ENCODE results near the gene HS3ST4. TPM values are rescaled to one million over a fixed set of nuclear protein-coding genes. Genes with fewer than 3 reads are reported as not detected.

Gene HS3ST4
- total RNA-seq, 1 experiment from 2014 or later, result not detected

- DNase-seq (ENCODE audit: low read depth, low spot score) (no peak), ATAC-seq (no peak)
- CTCF ChIA-PET, result no interaction called here
- in situ Hi-C loops (cut with HindIII; ENCODE audit: low pct_unique_long_range_greater_than_20kb, low sequenced_read_pairs), result no loop called here
- no peaks in the 10 kb centered on the region for H3K27me3 ChIP-seq (ENCODE audit: control insufficient read depth, insufficient read depth, low read length)
- no peak for TF ChIP-seq POLR2AphosphoS5 (IDR thresholded peaks at IDR 0.05; ENCODE audit: low read depth, low read length)
- TF ChIP-seq SIN3A (IDR thresholded peaks at IDR 0.05; ENCODE audit: borderline replicate concordance, insufficient read depth, low read depth, low read length), result no peak
- no peak for TF ChIP-seq TCF7L2 (IDR thresholded peaks at IDR 0.05; ENCODE audit: low read depth, low read length)
- H3K4me1 ChIP-seq (ENCODE audit: control insufficient read depth, insufficient read depth, low read length), result no peaks in the 10 kb centered on the region
- H3K36me3 ChIP-seq (ENCODE audit: control insufficient read depth, insufficient read depth, low read length), result no peaks in the 10 kb centered on the region
- no peak overlapping the region for H3K4me3 ChIP-seq (ENCODE audit: low read depth in 2 of 2, low read length in 2 of 2)
- no TSS peak for BruUV-seq (replicated peaks)
- POLR2A ChIA-PET, result no interaction called here
- no peaks in the 10 kb centered on the region for H3K9me3 ChIP-seq (ENCODE audit: control insufficient read depth, insufficient read depth, low read depth, low read length)
- intact Hi-C loops (cut with micrococcal nuclease; ENCODE audit: unreplicated experiment), result no loop called here
- H3K27ac ChIP-seq (ENCODE audit: low read length), result no peak overlapping the region
Measured at GRCh38 chr16:25823891-25824290, 132.1 kb downstream of the HS3ST4 start.

GRCh38 chr16:25827709-25828108 is 135.9 kb downstream of the HS3ST4 start:
- Histone ChIP-seq H3K36me3 (ENCODE audit: control insufficient read depth, insufficient read depth, low read length) (no peaks in the 10 kb centered on the region), H3K4me1 (ENCODE audit: control insufficient read depth, insufficient read depth, low read length) (no peaks in the 10 kb centered on the region), H3K9me3 (ENCODE audit: control insufficient read depth, insufficient read depth, low read depth, low read length) (no peaks in the 10 kb centered on the region), H3K27ac (ENCODE audit: low read length) (no peak overlapping the region), H3K27me3 (ENCODE audit: control insufficient read depth, insufficient read depth, low read length) (no peaks in the 10 kb centered on the region), H3K4me3 (ENCODE audit: low read depth in 2 of 2, low read length in 2 of 2) (no peak overlapping the region)
- no TSS peak for BruUV-seq (replicated peaks)
- ChIA-PET CTCF (interaction anchor here (0.6 kb wide), 1 partner anchor 561 kb away, joined by 3 read pairs; no protein-coding TSS in a partner anchor), POLR2A (interaction anchor here (0.6 kb wide), 1 partner anchor 116 kb away, joined by 3 read pairs; no protein-coding TSS in a partner anchor)
- ATAC-seq (no peak), DNase-seq (ENCODE audit: low read depth, low spot score) (no peak)
- intact Hi-C loops (cut with micrococcal nuclease; ENCODE audit: unreplicated experiment) (no loop called here), in situ Hi-C loops (cut with HindIII; ENCODE audit: low pct_unique_long_range_greater_than_20kb, low sequenced_read_pairs) (no loop called here)
- TF ChIP-seq REST (IDR thresholded peaks at IDR 0.05; ENCODE audit: insufficient read depth in 1 of 2, low read depth in 2 of 2, low read length in 1 of 2), result no peak
- no peak for TF ChIP-seq POLR2AphosphoS5 (IDR thresholded peaks at IDR 0.05; ENCODE audit: low read depth, low read length)
- no peak for TF ChIP-seq TCF7L2 (IDR thresholded peaks at IDR 0.05; ENCODE audit: low read depth, low read length)
- no peak for TF ChIP-seq SIN3A (IDR thresholded peaks at IDR 0.05; ENCODE audit: borderline replicate concordance, insufficient read depth, low read depth, low read length)
- no peak for TF ChIP-seq CTCF (IDR thresholded peaks at IDR 0.05)

GRCh38 chr16:25828510-25828909 is 136.8 kb downstream of the HS3ST4 start:
- no peak for DNase-seq (ENCODE audit: low read depth, low spot score)
- intact Hi-C loops (cut with micrococcal nuclease; ENCODE audit: unreplicated experiment) (no loop called here), in situ Hi-C loops (cut with HindIII; ENCODE audit: low pct_unique_long_range_greater_than_20kb, low sequenced_read_pairs) (no loop called here)
- ChIA-PET CTCF (no interaction called here), POLR2A (no interaction called here)
- H3K27me3 ChIP-seq (ENCODE audit: control insufficient read depth, insufficient read depth, low read length), result peaks cover under 1% of the 10 kb centered on the region; the same call in 1 of the 2 replicates
- H3K9me3 ChIP-seq (ENCODE audit: control insufficient read depth, insufficient read depth, low read depth, low read length), result no peaks in the 10 kb centered on the region
- TF ChIP-seq SIN3A (IDR thresholded peaks at IDR 0.05; ENCODE audit: borderline replicate concordance, insufficient read depth, low read depth, low read length), result no peak
- ATAC-seq, result no peak
- no peaks in the 10 kb centered on the region for H3K4me1 ChIP-seq (ENCODE audit: control insufficient read depth, insufficient read depth, low read length)
- no TSS peak for BruUV-seq (replicated peaks)
- H3K27ac ChIP-seq (ENCODE audit: low read length), result no peak overlapping the region
- H3K36me3 ChIP-seq (ENCODE audit: control insufficient read depth, insufficient read depth, low read length), result no peaks in the 10 kb centered on the region
- no peak overlapping the region for H3K4me3 ChIP-seq (ENCODE audit: low read depth in 2 of 2, low read length in 2 of 2)

All from Panc1 (cell line).